ENCODE results near the gene FAM210B.
"Not testable (repeated sequence)": the region's sequence is repeated elsewhere in the genome, so short reads cannot be mapped to it uniquely, and the experiment has no call there.

FAM210B gene

DNA sequence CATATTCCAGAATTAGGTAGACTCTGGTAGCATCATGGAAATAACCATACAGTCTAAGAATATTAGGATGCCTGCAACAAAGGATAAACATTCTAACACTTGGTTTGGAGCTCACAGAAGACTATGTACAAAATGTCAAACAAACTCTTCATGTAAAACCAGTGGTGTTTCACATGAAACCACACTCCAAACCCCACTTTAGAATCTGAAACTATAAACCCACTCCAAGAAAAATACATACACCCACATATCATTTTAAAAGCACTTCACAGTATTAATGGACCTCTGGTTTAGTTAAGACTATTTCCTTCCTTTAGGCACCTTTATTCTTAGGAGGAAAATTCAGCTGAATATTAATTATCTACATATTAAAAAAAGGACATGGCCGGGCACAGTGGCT is 22.7 kb downstream of the FAM210B start:
- DNase-seq (ENCODE audit: low read depth), result no peak
- TF ChIP-seq, protein P1, sequence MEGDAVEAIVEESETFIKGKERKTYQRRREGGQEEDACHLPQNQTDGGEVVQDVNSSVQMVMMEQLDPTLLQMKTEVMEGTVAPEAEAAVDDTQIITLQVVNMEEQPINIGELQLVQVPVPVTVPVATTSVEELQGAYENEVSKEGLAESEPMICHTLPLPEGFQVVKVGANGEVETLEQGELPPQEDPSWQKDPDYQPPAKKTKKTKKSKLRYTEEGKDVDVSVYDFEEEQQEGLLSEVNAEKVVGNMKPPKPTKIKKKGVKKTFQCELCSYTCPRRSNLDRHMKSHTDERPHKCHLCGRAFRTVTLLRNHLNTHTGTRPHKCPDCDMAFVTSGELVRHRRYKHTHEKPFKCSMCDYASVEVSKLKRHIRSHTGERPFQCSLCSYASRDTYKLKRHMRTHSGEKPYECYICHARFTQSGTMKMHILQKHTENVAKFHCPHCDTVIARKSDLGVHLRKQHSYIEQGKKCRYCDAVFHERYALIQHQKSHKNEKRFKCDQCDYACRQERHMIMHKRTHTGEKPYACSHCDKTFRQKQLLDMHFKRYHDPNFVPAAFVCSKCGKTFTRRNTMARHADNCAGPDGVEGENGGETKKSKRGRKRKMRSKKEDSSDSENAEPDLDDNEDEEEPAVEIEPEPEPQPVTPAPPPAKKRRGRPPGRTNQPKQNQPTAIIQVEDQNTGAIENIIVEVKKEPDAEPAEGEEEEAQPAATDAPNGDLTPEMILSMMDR (IDR thresholded peaks at IDR 0.05; ENCODE audit: low read length, missing control alignments), result no peak
- no peak overlapping the region for H3K4me3 ChIP-seq (replicated peaks; ENCODE audit: low read depth, low read length)

DNA sequence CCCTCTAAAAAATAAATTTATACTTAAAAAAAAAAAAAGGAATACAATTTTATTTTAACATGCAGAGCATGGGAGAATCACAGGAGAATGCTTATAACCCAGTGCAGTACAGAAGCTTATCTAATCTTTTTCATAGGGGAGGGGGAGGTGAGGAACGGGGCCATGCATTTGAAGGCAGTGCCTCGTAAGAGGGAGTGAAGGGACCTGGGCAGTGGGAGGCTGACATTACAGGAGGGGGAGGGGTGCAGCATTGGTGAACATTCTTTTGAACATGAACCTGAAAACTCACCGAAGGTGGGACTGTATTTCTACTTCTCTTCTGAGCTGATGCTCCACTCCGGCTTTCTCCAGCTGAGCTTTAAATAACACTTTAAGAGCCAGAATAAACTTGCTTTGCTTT is 23.9 kb downstream of the FAM210B start:
- no peak overlapping the region for H3K4me3 ChIP-seq (replicated peaks; ENCODE audit: low read depth, low read length)
- DNase-seq (ENCODE audit: low read depth), result no peak
- TF ChIP-seq, protein P1 (IDR thresholded peaks at IDR 0.05; ENCODE audit: low read length, missing control alignments), result no peak

DNA sequence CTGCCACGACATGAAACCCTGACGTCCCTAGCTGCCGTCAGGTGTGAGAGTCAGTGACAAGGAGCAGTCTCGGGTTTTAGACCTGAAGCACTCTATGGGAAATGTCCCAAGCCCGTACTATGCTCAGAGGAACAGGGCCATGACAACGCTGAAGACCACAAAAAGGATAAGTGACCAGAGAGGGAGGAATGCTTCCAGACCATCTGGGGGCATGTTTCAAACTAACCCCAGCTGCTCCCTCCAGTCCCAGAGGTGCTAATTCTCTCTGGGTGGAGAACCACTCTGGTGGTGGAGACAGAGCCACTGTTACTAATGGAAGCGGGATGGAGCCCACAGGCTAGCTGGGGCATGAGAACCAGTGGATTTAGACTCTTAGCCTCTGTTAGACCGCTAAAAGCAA is 24.6 kb downstream of the FAM210B start:
- no peak overlapping the region for H3K4me3 ChIP-seq (replicated peaks; ENCODE audit: low read depth, low read length)
- TF ChIP-seq, protein P1 (IDR thresholded peaks at IDR 0.05; ENCODE audit: low read length, missing control alignments), result no peak
- DNase-seq (ENCODE audit: low read depth), result no peak

DNA sequence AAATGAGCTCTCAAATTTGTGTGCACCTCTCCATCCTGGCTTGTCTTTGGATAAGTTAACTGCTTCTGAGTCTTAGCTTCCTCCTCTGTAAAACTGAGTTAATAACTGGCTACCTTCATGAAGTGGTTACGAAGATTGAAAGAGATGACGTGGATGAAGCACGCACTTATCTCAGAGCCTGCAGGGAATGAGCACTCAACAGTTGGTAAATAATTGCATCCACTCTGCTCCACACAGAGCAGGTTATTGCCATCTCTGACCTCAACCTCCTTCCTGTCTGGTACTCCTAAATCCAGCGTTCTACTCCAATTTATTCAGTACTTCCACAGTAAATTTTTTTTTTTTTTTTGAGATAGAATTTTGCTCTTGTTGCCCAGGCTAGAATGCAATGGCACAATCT is 26.4 kb downstream of the FAM210B start:
- H3K4me3 ChIP-seq (replicated peaks; ENCODE audit: low read depth, low read length), result no peak overlapping the region
- no peak for DNase-seq (ENCODE audit: low read depth)
- TF ChIP-seq, protein P1 (IDR thresholded peaks at IDR 0.05; ENCODE audit: low read length, missing control alignments), result no peak

DNA sequence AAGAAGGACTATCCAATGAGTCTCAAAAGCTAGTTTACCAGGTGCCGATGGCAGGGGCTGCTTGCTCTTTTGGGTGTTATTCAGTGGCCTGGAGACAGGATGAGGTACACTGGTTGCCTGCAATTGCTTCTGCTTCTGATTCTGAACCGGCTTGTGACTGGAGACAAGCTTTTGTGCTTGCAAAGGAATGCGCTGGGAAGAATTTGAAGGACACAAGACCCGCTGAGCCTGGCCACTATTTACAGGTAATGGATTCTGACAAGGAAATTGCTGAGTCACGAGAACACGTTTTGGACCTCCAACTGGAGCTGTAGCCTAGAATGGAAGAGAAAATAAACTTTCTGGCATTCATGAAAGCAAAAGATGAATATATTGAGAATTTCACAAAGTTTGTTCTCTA is 27.4 kb downstream of the FAM210B start:
- DNase-seq (ENCODE audit: low read depth), result no peak
- TF ChIP-seq, protein P1 (IDR thresholded peaks at IDR 0.05; ENCODE audit: low read length, missing control alignments), result no peak
- H3K4me3 ChIP-seq (replicated peaks; ENCODE audit: low read depth, low read length), result no peak overlapping the region

DNA sequence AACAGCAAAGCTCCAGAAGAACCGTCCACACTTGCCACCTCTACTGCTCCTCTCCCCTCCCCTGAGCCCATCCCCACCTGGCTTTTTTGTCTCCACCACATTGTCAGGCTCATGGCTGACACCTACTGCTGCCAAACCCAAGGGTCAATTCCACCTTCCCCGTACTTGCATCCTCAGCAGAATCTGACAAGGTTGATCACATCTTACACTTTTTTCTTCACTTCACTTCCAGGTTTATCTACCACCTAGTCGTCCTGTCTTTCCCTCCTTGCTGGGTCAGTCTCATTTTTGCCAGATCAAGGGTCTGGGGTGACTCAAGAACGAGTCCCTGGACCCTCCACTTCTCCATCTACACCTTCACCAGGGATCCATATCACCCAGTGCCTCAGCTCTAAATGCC is 30.1 kb downstream of the FAM210B start:
- no peak overlapping the region for H3K4me3 ChIP-seq (replicated peaks; ENCODE audit: low read depth, low read length)
- DNase-seq (ENCODE audit: low read depth), result no peak
- TF ChIP-seq, protein P1 (IDR thresholded peaks at IDR 0.05; ENCODE audit: low read length, missing control alignments), result no peak

DNA sequence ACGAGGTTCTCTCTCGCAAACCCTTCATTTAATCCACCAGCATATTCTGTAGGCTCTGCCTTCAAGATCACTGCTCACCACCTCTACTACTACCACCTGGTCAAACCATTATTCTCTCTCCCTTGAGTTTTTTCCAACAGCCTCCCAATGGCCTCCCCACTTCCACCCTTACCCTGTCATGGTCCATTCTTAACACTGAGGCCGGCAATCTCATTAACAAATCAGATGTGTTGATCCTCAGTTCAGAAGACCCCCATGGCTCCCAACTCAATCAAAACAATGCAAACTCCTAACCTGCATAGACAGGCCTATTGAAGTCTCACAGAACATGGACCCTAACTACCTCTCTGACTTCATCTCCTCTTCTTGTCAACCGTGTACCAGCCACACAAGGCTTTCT is 31.0 kb downstream of the FAM210B start:
- H3K4me3 ChIP-seq (replicated peaks; ENCODE audit: low read depth, low read length), result no peak overlapping the region
- DNase-seq (ENCODE audit: low read depth), result no peak
- TF ChIP-seq, protein P1 (IDR thresholded peaks at IDR 0.05; ENCODE audit: low read length, missing control alignments), result no peak

DNA sequence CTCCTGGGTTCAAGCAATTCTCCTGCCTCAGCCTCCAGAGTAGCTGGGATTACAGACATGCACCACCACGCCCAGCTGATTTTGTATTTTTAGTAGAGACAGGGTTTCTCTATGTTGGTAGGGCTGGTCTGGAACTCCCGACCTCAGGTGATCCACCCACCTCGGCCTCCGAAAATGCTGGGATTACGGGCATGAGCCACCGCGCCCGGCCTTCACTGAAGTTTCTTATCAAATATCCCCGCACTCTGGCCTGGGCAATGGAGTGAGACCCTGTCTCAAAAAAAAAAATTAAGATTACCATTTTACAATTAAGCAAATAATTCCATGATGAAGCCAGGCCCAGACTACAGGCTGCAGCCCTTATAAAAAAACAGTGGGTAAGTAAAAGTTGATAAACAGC is 31.6 kb downstream of the FAM210B start:
- DNase-seq (ENCODE audit: low read depth), result not testable (repeated sequence)
- peak overlapping the region; percentile 90 for H3K4me3 ChIP-seq (replicated peaks; ENCODE audit: low read depth, low read length)

Data from fibroblast of pulmonary artery (primary cell).